K562 (cell line): ENCODE data around the gene TNFAIP3. TPM values are rescaled to one million over a fixed set of nuclear protein-coding genes. Genes with fewer than 3 reads are reported as not detected.

Experiments
- ATAC-seq: fragments of 200-7000 bp; cut with Tn5 transposase; 3 replicates; pipeline ENCODE4 v1.9.1; 2020; ENCODE audit warnings: moderate library complexity
- BruUV-seq: library from RNA; stranded (reverse); fragments of 400-500 nt; replicated peaks from 2 replicates; lab custom pipeline; 2021; lab: Mats Ljungman, UMichigan
- CTCF ChIA-PET: fragments of 300-600 bp; formaldehyde crosslinking; extraction: SDS; loops from one replicate; lab custom pipeline; 2021; ENCODE audit warnings: low intra/inter-chr PET ratio; lab: Yijun Ruan, JAX
- POLR2A ChIA-PET: fragments of 300-600, 350-650 bp; sonication (Branson Sonifier 250); formaldehyde crosslinking; extraction: SDS; loops from one replicate; lab custom pipeline; 2021; ENCODE audit warnings: antibody characterized with exemption, inconsistent platforms; lab: Yijun Ruan, JAX
- DNase-seq, 4 experiments: peaks; one replicate each; pipeline versions ENCODE4 v3.0.0 to v3.0.0-alpha.2; 2011 to 2018; ENCODE audit warnings: low spot score in 3 of 4, mixed read lengths in 3 of 4; ENCODE audit errors: extremely low read depth in 1 of 4
- FAIRE-seq: peaks from 2 replicates; lab custom pipeline; 2011; peaks lifted over from hg19 to GRCh38; lab: Jason Lieb, UNC
- H2AFZ ChIP-seq: 2 replicates; pipeline ENCODE4 v1.6.0; 2011; ENCODE audit warnings: low read depth, low read length, control low read depth, inconsistent platforms
- H3K27ac ChIP-seq: fragments of 200-600 bp; 3 replicates; pipeline ENCODE4 v1.8.0; 2011; ENCODE audit warnings: low read depth, mild to moderate bottlenecking, control low read depth, inconsistent platforms, low read length, moderate library complexity, mixed read lengths; ENCODE audit errors: extremely low read depth
- H3K27me3 ChIP-seq, 2 experiments: fragments of 300-600 bp in 1 of 2; 2 replicates in 1 of 2; 3 replicates in 1 of 2; pipeline versions ENCODE4 v1.6.0 to v1.8.0; 2011; ENCODE audit warnings: inconsistent platforms in 2 of 2, low read length in 2 of 2, mild to moderate bottlenecking in 1 of 2, mixed read lengths in 1 of 2, moderate library complexity in 1 of 2; ENCODE audit not compliant: control insufficient read depth in 2 of 2, insufficient read depth in 2 of 2
- H3K36me3 ChIP-seq: fragments of 300-600 bp; 3 replicates; pipeline ENCODE4 v1.8.0; 2011; ENCODE audit warnings: mild to moderate bottlenecking, low read length, inconsistent platforms; ENCODE audit not compliant: control insufficient read depth, insufficient read depth
- H3K4me1 ChIP-seq, 2 experiments: fragments of 200-600 bp in 1 of 2; replicated peaks in 1 of 2; 2 replicates in 1 of 2; 3 replicates in 1 of 2; pipeline versions ENCODE4 v1.5.1 to v1.8.0; 2011; ENCODE audit warnings: inconsistent platforms in 2 of 2, low read length in 2 of 2, mild to moderate bottlenecking in 1 of 2, mixed read lengths in 1 of 2, moderate library complexity in 1 of 2; ENCODE audit not compliant: control insufficient read depth in 2 of 2, insufficient read depth in 2 of 2
- H3K4me2 ChIP-seq: 2 replicates; pipeline ENCODE4 v1.6.1; 2011; ENCODE audit warnings: low read length, control low read depth, inconsistent platforms, mixed read lengths; ENCODE audit not compliant: insufficient read depth
- H3K4me3 ChIP-seq: fragments of 200-600 bp; sonication (generic), shearing (Covaris generic); 2 replicates; pipeline ENCODE4 v1.5.1; 2016; ENCODE audit warnings: control low read depth, inconsistent platforms
- H3K79me2 ChIP-seq: fragments of 200-600 bp; 3 replicates; pipeline ENCODE4 v1.8.0; 2011; ENCODE audit warnings: low read length, inconsistent platforms; ENCODE audit not compliant: control insufficient read depth, insufficient read depth
- H3K9ac ChIP-seq, 2 experiments: 2 replicates each; pipeline versions ENCODE4 v1.6.0 to v1.6.1; 2011; ENCODE audit warnings: low read depth in 2 of 2, low read length in 2 of 2, control low read depth in 1 of 2, inconsistent platforms in 1 of 2, mild to moderate bottlenecking in 1 of 2, mixed read lengths in 1 of 2; ENCODE audit not compliant: insufficient read depth in 1 of 2
- H3K9me1 ChIP-seq: one replicate; pipeline ENCODE4 v1.6.0; 2011; ENCODE audit warnings: inconsistent platforms, mild to moderate bottlenecking, low read length, moderate library complexity; ENCODE audit not compliant: control insufficient read depth, insufficient read depth
- H3K9me3 ChIP-seq: replicated peaks from 2 replicates; pipeline ENCODE4 v1.5.1; 2011; ENCODE audit warnings: low read depth, low read length, inconsistent platforms; ENCODE audit not compliant: control insufficient read depth, insufficient read depth
- H4K20me1 ChIP-seq: replicated peaks from 2 replicates; pipeline ENCODE4 v1.6.1; 2011; ENCODE audit warnings: low read length, inconsistent platforms, mixed read lengths; ENCODE audit not compliant: control insufficient read depth, insufficient read depth
- CBFA2T3 ChIP-seq: fragments of 450-650 bp; IDR thresholded peaks from 2 replicates; pipeline ENCODE4 v1.6.1; 2017
- DMBX1 ChIP-seq: fragments of 250-450 bp; sonication (Bioruptor Pico); IDR thresholded peaks from 2 replicates; pipeline ENCODE4 v1.8.0; 2022; ENCODE audit warnings: inconsistent platforms, mild to moderate bottlenecking, moderate library complexity, borderline replicate concordance
- GTF2E2 ChIP-seq: fragments of 200-800 bp; sonication (Bioruptor generic); IDR thresholded peaks from 2 replicates; pipeline ENCODE4 v1.6.1; 2016; ENCODE audit warnings: missing genetic modification characterization, missing compliant biosample characterization
- HDAC8 ChIP-seq: fragments of 450-650 bp; IDR thresholded peaks from 2 replicates; pipeline ENCODE4 v1.6.1; 2016; ENCODE audit warnings: mild to moderate bottlenecking, missing genetic modification characterization, moderate library complexity, missing compliant biosample characterization
- JUNB ChIP-seq: fragments of 450-650 bp; formaldehyde crosslinking; conservative IDR thresholded peaks from 2 replicates; pipeline ENCODE4 v1.4.0; 2020; ENCODE audit warnings: mild to moderate bottlenecking
- NFE2 ChIP-seq: IDR thresholded peaks from 2 replicates; pipeline ENCODE4 v1.6.1; 2014; ENCODE audit warnings: antibody characterized with exemption, low read depth
- POLR3A ChIP-seq: IDR thresholded peaks from 2 replicates; pipeline ENCODE4 v1.6.1; 2011; ENCODE audit warnings: borderline replicate concordance, mild to moderate bottlenecking, moderate library complexity; ENCODE audit not compliant: insufficient read length, insufficient read depth; ENCODE audit errors: extremely low read depth
- SMARCA4 ChIP-seq: fragments of 450-650 bp; IDR thresholded peaks from 2 replicates; pipeline ENCODE4 v1.6.1; 2016
- TCF3 ChIP-seq: sonication (generic); formaldehyde crosslinking; IDR thresholded peaks from 2 replicates; pipeline ENCODE4 v1.4.0; 2020; ENCODE audit warnings: mild to moderate bottlenecking, missing genetic modification reagents
- TEAD4 ChIP-seq, 2 experiments: sonication (generic) in 1 of 2; formaldehyde crosslinking in 1 of 2; IDR thresholded peaks; 2 replicates each; pipeline versions ENCODE4 v1.6.1 to v1.8.0; 2012 to 2022; ENCODE audit warnings: borderline replicate concordance in 1 of 2, inconsistent platforms in 1 of 2, low read length in 1 of 2, mild to moderate bottlenecking in 1 of 2, missing genetic modification reagents in 1 of 2
- ZNF263 ChIP-seq: sonication (generic); formaldehyde crosslinking; IDR thresholded peaks from 2 replicates; pipeline ENCODE4 v1.8.0; 2022; ENCODE audit warnings: mild to moderate bottlenecking, missing genetic modification reagents, borderline replicate concordance
- ZNF695 ChIP-seq: fragments of 450-650 bp; formaldehyde crosslinking; IDR thresholded peaks from 2 replicates; pipeline ENCODE4 v1.4.0; 2020; ENCODE audit warnings: mild to moderate bottlenecking, moderate library complexity
- whole genome bisulfite sequencing: fragments of 100-300 bp; shearing (Covaris generic); methylation state at CpG from one replicate; pipeline ENCODE4 v1.1.6; 2016; ENCODE audit warnings: low coverage, mixed read lengths; ENCODE audit not compliant: insufficient coverage; ENCODE audit errors: missing lambda C conversion rate; 5-methylcytosine and 5-hydroxymethylcytosine counted together
- in situ Hi-C: fragments of 300-500 bp; cut with MboI; formaldehyde crosslinking; loops from 4 replicates; pipeline ENCODE4 v1.15.0; 2018; ENCODE audit warnings: inconsistent platforms, mixed read lengths
- intact Hi-C: fragments of 100-400 bp; cut with micrococcal nuclease; formaldehyde crosslinking; loops from 2 replicates; pipeline ENCODE4 v1.14.2; 2022
- polyA plus RNA-seq, 8 experiments: library from polyadenylated mRNA; depleted of rRNA in 4 of 8; stranded (reverse) in 5 of 8; unstranded in 3 of 8; fragments of >200 nt; fragmentation: Nextera tagmentation in 2 of 8; fragmentation: Illumina TruSeq in 1 of 8; extraction: Ambion mirVana in 2 of 8; extraction: Trizol in 1 of 8; gene quantifications; 2 replicates each; pipeline versions ENCODE4 v1.2.1 to v1.2.3, GENCODE V29; 2011 to 2014; ENCODE audit warnings: inconsistent platforms in 1 of 8, missing spikeins in 1 of 8
- total RNA-seq, 7 experiments: library from RNA; depleted of rRNA in 6 of 7; stranded (reverse); fragments of >200 nt in 6 of 7; fragmentation: Illumina TruSeq in 2 of 7; extraction: Trizol in 2 of 7; gene quantifications; 2 replicates each; pipeline versions ENCODE4 v1.2.1 to v1.2.3, GENCODE V29; 2011 to 2021; ENCODE audit warnings: low replicate concordance in 1 of 7
- TF ChIP-seq, protein P1 (sequence below): fragments of 450-650 bp; IDR thresholded peaks from 2 replicates; pipeline ENCODE4 v1.6.1; 2016; ENCODE audit warnings: antibody characterized with exemption
- TF ChIP-seq, protein P2 (sequence below), 2 experiments: fragments of 200-800 bp in 1 of 2; sonication (Bioruptor generic) in 1 of 2; sonication (generic) in 1 of 2; formaldehyde crosslinking in 1 of 2; IDR thresholded peaks in 1 of 2; conservative IDR thresholded peaks in 1 of 2; 2 replicates each; pipeline versions ENCODE4 v1.5.0 to v1.6.1; 2016 to 2020; ENCODE audit warnings: missing compliant biosample characterization in 1 of 2, missing genetic modification characterization in 1 of 2, missing genetic modification reagents in 1 of 2
- TF ChIP-seq, protein P3 (sequence below): fragments of 250-450 bp; sonication (Bioruptor Pico); IDR thresholded peaks from 2 replicates; pipeline ENCODE4 v1.4.0; 2020; ENCODE audit warnings: mild to moderate bottlenecking, moderate library complexity

TNFAIP3 gene
- total and polyA plus RNA-seq, 9 of the 15 experiments (the other 6 are each of a cell fraction or from before 2014, with no cell fraction given) = 0.79 to 17.0 (median 6.4) TPM

DNA sequence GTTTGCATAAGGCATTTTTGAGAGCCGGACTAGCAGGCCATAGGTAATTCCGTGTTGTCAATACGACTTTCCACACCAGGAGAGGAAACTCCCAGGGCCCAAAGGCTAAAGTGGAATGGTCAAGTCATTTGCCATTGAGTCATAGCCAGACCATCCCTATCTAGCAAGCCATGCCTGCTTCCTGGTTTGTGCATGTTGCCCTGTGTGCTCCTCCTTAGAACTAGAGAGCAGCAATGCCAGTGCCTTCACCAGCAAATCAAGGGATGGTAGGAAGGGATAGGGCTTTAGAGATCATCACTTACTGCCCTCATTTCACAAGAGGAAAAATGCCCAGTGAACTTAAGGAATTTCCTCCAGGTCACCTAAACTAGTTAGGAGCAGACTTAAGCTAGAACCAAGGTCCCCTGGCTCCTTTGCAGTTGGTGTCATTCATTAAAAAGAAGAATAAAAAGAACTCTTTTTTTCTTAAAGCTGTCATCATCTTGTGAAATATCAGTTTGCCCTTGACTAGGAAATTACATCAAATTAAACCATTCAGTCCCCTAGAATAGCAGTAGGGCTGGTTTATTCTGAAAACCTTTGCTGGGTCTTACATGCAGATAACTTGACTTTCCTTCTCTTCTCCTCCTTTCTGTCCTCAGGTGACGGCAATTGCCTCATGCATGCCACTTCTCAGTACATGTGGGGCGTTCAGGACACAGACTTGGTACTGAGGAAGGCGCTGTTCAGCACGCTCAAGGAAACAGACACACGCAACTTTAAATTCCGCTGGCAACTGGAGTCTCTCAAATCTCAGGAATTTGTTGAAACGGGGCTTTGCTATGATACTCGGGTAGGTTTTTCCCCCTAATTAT lies 7.4 kb downstream of the TNFAIP3 start:
- no TSS peak for BruUV-seq
- Histone ChIP-seq H3K27me3 (no peaks in the 10 kb centered on the region), H3K4me1 (peaks cover 3 to 27% of the 10 kb centered on the region in 2 experiments), H3K4me3 (no peak overlapping the region)
- DNase-seq = no peak
- TF ChIP-seq, protein P1, sequence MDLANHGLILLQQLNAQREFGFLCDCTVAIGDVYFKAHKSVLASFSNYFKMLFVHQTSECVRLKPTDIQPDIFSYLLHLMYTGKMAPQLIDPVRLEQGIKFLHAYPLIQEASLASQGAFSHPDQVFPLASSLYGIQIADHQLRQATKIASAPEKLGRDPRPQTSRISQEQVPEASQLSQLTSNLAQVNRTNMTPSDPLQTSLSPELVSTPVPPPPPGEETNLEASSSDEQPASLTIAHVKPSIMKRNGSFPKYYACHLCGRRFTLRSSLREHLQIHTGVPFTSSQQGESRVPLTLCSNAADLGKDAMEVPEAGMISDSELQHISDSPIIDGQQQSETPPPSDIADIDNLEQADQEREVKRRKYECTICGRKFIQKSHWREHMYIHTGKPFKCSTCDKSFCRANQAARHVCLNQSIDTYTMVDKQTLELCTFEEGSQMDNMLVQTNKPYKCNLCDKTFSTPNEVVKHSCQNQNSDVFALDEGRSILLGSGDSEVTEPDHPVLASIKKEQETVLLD = no peak
- TF ChIP-seq CBFA2T3 (peak; percentile 6; the same call in 1 of the 2 replicates), SMARCA4 (no peak), TCF3 (CRISPR knock-in tag) (peak; percentile 20; the same call in 1 of the 2 replicates), GTF2E2 (tag) (no peak), JUNB (CRISPR knock-in tag) (no peak), ZNF695 (no peak), HDAC8 (tag) (no peak), NFE2 (0 out of 2 replicates have a peak, but pooled peaks have one; percentile 4), DMBX1 (peak; percentile 38), ZNF263 (CRISPR knock-in tag) (no peak), TEAD4 (IDR thresholded peaks at IDR 0.05; ENCODE audit: low read length) (no peak), TEAD4 (CRISPR knock-in tag; IDR thresholded peaks at IDR 0.05; ENCODE audit: borderline replicate concordance) (no peak), POLR3A (no peak)
- TF ChIP-seq, protein P2, sequence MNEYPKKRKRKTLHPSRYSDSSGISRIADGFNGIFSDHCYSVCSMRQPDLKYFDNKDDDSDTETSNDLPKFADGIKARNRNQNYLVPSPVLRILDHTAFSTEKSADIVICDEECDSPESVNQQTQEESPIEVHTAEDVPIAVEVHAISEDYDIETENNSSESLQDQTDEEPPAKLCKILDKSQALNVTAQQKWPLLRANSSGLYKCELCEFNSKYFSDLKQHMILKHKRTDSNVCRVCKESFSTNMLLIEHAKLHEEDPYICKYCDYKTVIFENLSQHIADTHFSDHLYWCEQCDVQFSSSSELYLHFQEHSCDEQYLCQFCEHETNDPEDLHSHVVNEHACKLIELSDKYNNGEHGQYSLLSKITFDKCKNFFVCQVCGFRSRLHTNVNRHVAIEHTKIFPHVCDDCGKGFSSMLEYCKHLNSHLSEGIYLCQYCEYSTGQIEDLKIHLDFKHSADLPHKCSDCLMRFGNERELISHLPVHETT (CRISPR knock-in tag; conservative IDR thresholded peaks at IDR 0.05 in 1 of 2, IDR thresholded peaks at IDR 0.05 in 1 of 2) = 0 out of 4 replicates have a peak, but pooled peaks of 1 of the 2 experiments have one; percentile 8
- TF ChIP-seq, protein P3, sequence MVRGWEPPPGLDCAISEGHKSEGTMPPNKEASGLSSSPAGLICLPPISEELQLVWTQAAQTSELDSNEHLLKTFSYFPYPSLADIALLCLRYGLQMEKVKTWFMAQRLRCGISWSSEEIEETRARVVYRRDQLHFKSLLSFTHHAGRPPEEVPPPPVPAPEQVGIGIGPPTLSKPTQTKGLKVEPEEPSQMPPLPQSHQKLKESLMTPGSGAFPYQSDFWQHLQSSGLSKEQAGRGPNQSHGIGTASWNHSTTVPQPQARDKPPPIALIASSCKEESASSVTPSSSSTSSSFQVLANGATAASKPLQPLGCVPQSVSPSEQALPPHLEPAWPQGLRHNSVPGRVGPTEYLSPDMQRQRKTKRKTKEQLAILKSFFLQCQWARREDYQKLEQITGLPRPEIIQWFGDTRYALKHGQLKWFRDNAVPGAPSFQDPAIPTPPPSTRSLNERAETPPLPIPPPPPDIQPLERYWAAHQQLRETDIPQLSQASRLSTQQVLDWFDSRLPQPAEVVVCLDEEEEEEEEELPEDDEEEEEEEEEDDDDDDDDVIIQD (CRISPR knock-in tag) = no peak
- TF ChIP-seq, all 486 proteins: peak for 5
- ChIA-PET CTCF (no interaction called here), POLR2A (interaction anchor here (0.9 to 6.8 kb wide), 3 partner anchors 8 to 129 kb away, joined by 3 to 61 read pairs (median 3); no protein-coding TSS in a partner anchor)
- Histone ChIP-seq H3K36me3 (peaks cover 82% of the 10 kb centered on the region; the same call in 2 of the 3 replicates), H3K4me2 (no peak overlapping the region), H3K79me2 (peaks cover 8% of the 10 kb centered on the region; the same call in 2 of the 3 replicates), H3K9me1 (peaks cover 3% of the 10 kb centered on the region), H2AFZ (no peak overlapping the region), H3K9ac (no peak overlapping the region), H4K20me1 (no peaks in the 10 kb centered on the region), H3K27ac (no peak overlapping the region), H3K9me3 (no peaks in the 10 kb centered on the region)
- ATAC-seq (no peak), FAIRE-seq (peak; percentile 26)
- in situ Hi-C loops (no loop called here), intact Hi-C loops (no loop called here)
- WGBS = 82% methylated on average over 10 of the region's 11 CpGs
